ENCODE measurements around the gene PEX1.
A peak's percentile ranks its signal among the peaks of the same experiment; 100 is the strongest.

PEX1 gene

DNA sequence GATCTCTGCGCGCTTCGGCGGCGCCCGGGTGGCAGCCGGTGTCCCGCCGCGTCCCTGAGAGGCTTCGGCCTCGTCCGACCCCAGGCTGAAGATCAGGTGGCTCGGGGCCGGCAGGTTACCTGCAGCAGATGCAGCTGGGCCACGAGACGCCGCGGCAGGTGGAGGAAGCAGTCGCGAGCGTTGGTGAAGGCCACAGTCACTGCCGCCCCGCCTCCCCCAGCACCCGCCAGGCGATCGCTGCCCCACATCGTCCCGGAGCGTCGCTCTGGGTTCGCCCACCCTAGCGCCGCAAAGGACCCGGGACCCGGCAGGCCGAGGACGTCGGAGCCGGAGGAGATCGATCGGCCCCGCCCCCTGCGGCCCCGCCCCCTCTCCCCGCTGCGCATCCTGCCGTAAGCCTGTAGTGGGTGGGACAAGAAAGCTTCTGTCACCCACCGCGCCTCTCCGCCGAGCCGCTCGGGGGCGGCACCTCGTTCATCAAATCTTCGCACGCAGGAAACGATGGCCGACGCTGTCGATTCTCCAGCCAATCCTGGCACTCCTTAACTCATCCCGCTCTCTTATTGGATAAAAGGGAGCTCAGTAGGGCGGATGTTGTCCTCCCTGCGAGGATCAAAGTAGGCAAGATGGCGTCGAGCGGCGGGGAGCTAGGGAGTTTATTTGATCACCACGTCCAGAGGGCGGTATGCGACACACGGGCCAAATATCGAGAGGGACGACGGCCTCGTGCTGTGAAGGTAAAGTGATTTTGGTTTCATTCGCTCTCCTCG, at the start of gene PEX1, which contains the start of gene RBM48 (continued):
- TF ChIP-seq, protein P1, sequence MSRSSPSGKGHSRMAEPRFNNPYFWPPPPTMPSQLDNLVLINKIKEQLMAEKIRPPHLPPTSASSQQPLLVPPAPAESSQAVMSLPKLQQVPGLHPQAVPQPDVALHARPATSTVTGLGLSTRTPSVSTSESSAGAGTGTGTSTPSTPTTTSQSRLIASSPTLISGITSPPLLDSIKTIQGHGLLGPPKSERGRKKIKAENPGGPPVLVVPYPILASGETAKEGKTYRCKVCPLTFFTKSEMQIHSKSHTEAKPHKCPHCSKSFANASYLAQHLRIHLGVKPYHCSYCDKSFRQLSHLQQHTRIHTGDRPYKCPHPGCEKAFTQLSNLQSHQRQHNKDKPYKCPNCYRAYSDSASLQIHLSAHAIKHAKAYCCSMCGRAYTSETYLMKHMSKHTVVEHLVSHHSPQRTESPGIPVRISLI (tag by site-specific recombination; IDR thresholded peaks at IDR 0.05): no peak
- TF ChIP-seq ZNF501 (tag by site-specific recombination; IDR thresholded peaks at IDR 0.05) (no peak; the same call in 1 of the 2 replicates), ZNF76 (tag by site-specific recombination; IDR thresholded peaks at IDR 0.05; ENCODE audit: borderline replicate concordance, low read depth) (peak; percentile 77), TCF7L2 (IDR thresholded peaks at IDR 0.05; ENCODE audit: borderline replicate concordance, low read depth, low read length) (peak; percentile 91), KLF9 (tag by site-specific recombination; IDR thresholded peaks at IDR 0.05; ENCODE audit: low read depth) (peak; percentile 95), ZNF791 (tag by site-specific recombination; IDR thresholded peaks at IDR 0.05) (no peak), ZNF571 (tag by site-specific recombination; IDR thresholded peaks at IDR 0.05) (no peak), ZNF629 (tag by site-specific recombination; IDR thresholded peaks at IDR 0.05) (peak; percentile 78), ZNF324 (tag by site-specific recombination; IDR thresholded peaks at IDR 0.05) (0 out of 2 replicates have a peak, but pooled peaks have one; percentile 25), SP7 (tag by site-specific recombination; IDR thresholded peaks at IDR 0.05) (peak; percentile 47; the same call in 1 of the 2 replicates), ZNF114 (tag by site-specific recombination; IDR thresholded peaks at IDR 0.05) (no peak), KLF10 (tag by site-specific recombination; IDR thresholded peaks at IDR 0.05) (peak; percentile 73; the same call in 1 of the 2 replicates), ZNF600 (tag by site-specific recombination; IDR thresholded peaks at IDR 0.05) (no peak), ZSCAN16 (tag by site-specific recombination; IDR thresholded peaks at IDR 0.05) (no peak), ZIC2 (tag by site-specific recombination; IDR thresholded peaks at IDR 0.05) (peak; percentile 60), YY1 (tag by site-specific recombination; IDR thresholded peaks at IDR 0.05) (peak; percentile 83), ZNF549 (tag by site-specific recombination; IDR thresholded peaks at IDR 0.05) (no peak), SCRT2 (tag by site-specific recombination; IDR thresholded peaks at IDR 0.05) (no peak), ZNF776 (tag by site-specific recombination; IDR thresholded peaks at IDR 0.05; ENCODE audit: borderline replicate concordance) (no peak), ZNF2 (tag by site-specific recombination; IDR thresholded peaks at IDR 0.05) (peak; percentile 43; the same call in 1 of the 2 replicates), ZNF677 (tag by site-specific recombination; IDR thresholded peaks at IDR 0.05) (no peak), ZNF596 (tag by site-specific recombination; IDR thresholded peaks at IDR 0.05) (no peak), SP2 (tag by site-specific recombination; IDR thresholded peaks at IDR 0.05) (peak; percentile 92), ZNF350 (tag by site-specific recombination; IDR thresholded peaks at IDR 0.05) (no peak), ZNF423 (tag by site-specific recombination; IDR thresholded peaks at IDR 0.05) (0 out of 2 replicates have a peak, but pooled peaks have one; percentile 50), KLF8 (tag by site-specific recombination; IDR thresholded peaks at IDR 0.05) (peak; percentile 73; the same call in 1 of the 2 replicates), ZBTB17 (tag by site-specific recombination; IDR thresholded peaks at IDR 0.05) (peak; percentile 99), ZBTB21 (tag by site-specific recombination; IDR thresholded peaks at IDR 0.05) (no peak)
- TF ChIP-seq, protein P2, sequence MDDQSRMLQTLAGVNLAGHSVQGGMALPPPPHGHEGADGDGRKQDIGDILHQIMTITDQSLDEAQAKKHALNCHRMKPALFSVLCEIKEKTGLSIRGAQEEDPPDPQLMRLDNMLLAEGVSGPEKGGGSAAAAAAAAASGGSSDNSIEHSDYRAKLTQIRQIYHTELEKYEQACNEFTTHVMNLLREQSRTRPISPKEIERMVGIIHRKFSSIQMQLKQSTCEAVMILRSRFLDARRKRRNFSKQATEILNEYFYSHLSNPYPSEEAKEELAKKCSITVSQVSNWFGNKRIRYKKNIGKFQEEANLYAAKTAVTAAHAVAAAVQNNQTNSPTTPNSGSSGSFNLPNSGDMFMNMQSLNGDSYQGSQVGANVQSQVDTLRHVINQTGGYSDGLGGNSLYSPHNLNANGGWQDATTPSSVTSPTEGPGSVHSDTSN (CRISPR knock-in tag; IDR thresholded peaks at IDR 0.05): peak; percentile 57; the same call in 1 of the 2 replicates
- TF ChIP-seq, protein P3, sequence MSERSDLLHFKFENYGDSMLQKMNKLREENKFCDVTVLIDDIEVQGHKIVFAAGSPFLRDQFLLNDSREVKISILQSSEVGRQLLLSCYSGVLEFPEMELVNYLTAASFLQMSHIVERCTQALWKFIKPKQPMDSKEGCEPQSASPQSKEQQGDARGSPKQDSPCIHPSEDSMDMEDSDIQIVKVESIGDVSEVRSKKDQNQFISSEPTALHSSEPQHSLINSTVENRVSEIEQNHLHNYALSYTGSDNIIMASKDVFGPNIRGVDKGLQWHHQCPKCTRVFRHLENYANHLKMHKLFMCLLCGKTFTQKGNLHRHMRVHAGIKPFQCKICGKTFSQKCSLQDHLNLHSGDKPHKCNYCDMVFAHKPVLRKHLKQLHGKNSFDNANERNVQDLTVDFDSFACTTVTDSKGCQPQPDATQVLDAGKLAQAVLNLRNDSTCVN (tag by site-specific recombination; optimal IDR thresholded peaks at IDR 0.05): peak; percentile 65
- TF ChIP-seq, protein P4, sequence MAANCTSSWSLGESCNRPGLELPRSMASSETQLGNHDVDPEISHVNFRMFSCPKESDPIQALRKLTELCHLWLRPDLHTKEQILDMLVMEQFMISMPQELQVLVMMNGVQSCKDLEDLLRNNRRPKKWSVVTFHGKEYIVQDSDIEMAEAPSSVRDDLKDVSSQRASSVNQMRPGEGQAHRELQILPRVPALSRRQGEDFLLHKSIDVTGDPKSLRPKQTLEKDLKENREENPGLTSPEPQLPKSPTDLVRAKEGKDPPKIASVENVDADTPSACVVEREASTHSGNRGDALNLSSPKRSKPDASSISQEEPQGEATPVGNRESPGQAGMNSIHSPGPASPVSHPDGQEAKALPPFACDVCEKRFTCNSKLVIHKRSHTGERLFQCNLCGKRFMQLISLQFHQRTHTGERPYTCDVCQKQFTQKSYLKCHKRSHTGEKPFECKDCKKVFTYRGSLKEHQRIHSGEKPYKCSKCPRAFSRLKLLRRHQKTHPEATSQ (tag by site-specific recombination; IDR thresholded peaks at IDR 0.05): 0 out of 2 replicates have a peak, but pooled peaks have one; percentile 33
- TF ChIP-seq, protein P5, sequence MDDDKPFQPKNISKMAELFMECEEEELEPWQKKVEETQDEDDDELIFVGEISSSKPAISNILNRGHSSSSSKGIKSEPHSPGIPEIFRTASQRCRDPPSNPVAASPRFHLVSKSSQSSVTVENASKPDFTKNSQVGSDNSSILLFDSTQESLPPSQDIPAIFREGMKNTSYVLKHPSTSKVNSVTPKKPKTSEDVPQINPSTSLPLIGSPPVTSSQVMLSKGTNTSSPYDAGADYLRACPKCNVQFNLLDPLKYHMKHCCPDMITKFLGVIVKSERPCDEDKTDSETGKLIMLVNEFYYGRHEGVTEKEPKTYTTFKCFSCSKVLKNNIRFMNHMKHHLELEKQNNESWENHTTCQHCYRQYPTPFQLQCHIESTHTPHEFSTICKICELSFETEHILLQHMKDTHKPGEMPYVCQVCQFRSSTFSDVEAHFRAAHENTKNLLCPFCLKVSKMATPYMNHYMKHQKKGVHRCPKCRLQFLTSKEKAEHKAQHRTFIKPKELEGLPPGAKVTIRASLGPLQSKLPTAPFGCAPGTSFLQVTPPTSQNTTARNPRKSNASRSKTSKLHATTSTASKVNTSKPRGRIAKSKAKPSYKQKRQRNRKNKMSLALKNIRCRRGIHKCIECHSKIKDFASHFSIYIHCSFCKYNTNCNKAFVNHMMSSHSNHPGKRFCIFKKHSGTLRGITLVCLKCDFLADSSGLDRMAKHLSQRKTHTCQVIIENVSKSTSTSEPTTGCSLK (tag by site-specific recombination; IDR thresholded peaks at IDR 0.05): no peak
- TF ChIP-seq, protein P6, sequence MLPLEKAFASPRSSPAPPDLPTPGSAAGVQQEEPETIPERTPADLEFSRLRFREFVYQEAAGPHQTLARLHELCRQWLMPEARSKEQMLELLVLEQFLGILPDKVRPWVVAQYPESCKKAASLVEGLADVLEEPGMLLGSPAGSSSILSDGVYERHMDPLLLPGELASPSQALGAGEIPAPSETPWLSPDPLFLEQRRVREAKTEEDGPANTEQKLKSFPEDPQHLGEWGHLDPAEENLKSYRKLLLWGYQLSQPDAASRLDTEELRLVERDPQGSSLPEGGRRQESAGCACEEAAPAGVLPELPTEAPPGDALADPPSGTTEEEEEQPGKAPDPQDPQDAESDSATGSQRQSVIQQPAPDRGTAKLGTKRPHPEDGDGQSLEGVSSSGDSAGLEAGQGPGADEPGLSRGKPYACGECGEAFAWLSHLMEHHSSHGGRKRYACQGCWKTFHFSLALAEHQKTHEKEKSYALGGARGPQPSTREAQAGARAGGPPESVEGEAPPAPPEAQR (tag by site-specific recombination; IDR thresholded peaks at IDR 0.05): no peak
